SK-N-SH (cell line): Measurements from ENCODE around the gene FGGY. TPM values are rescaled to one million over a fixed set of nuclear protein-coding genes. Genes with fewer than 3 reads are reported as not detected.
"Not testable (repeated sequence)": the region's sequence is repeated elsewhere in the genome, so short reads cannot be mapped to it uniquely, and the experiment has no call there.

Experiments
- CTCF ChIA-PET: fragments of 300-600, 350-600 bp; formaldehyde crosslinking; extraction: SDS; loops from one replicate; lab custom pipeline; 2021; lab: Yijun Ruan, JAX
- POLR2A ChIA-PET: fragments of 350-600 bp; sonication (Branson Sonifier 250); formaldehyde crosslinking; extraction: SDS; loops from one replicate; lab custom pipeline; 2020; ENCODE audit warnings: antibody characterized with exemption, inconsistent platforms; lab: Yijun Ruan, JAX
- DNase-seq: peaks from one replicate; pipeline ENCODE4 v3.0.0; 2012
- H2AFZ ChIP-seq: fragments of 200-600 bp; sonication (generic); 2 replicates; pipeline ENCODE4 v1.8.1; 2016; ENCODE audit warnings: antibody characterized with exemption, mild to moderate bottlenecking, low read depth
- H3F3A ChIP-seq: fragments of 200-600 bp; sonication (generic); replicated peaks from 2 replicates; pipeline ENCODE3; 2016; ENCODE audit warnings: antibody characterized with exemption, mild to moderate bottlenecking; ENCODE audit not compliant: insufficient read depth
- H3K27ac ChIP-seq, 2 experiments: fragments of 200-500 bp in 1 of 2; fragments of 200-600 bp in 1 of 2; sonication (Bioruptor generic) in 1 of 2; sonication (generic), shearing (Covaris generic) in 1 of 2; 2 replicates each; pipeline versions ENCODE4 v1.5.1 to v1.6.1; 2014 to 2016; ENCODE audit warnings: low read depth in 2 of 2, inconsistent platforms in 1 of 2, low read length in 1 of 2, mild to moderate bottlenecking in 1 of 2, mixed read lengths in 1 of 2
- H3K27me3 ChIP-seq: fragments of 200-600 bp; sonication (generic), shearing (Covaris generic); 2 replicates; pipeline ENCODE4 v1.6.1; 2016; ENCODE audit warnings: mixed run types; ENCODE audit not compliant: insufficient read depth
- H3K36me3 ChIP-seq, 2 experiments: fragments of 200-500 bp in 1 of 2; fragments of 200-600 bp in 1 of 2; sonication (Bioruptor generic) in 1 of 2; sonication (generic) in 1 of 2; replicated peaks in 1 of 2; 2 replicates each; pipeline versions ENCODE3 to v1.5.1; 2014 to 2016; ENCODE audit warnings: low read length in 1 of 2, mild to moderate bottlenecking in 1 of 2; ENCODE audit not compliant: insufficient read depth in 2 of 2, control insufficient read depth in 1 of 2
- H3K4me1 ChIP-seq, 2 experiments: fragments of 200-500 bp in 1 of 2; fragments of 200-600 bp in 1 of 2; sonication (Bioruptor generic) in 1 of 2; sonication (generic), shearing (Covaris generic) in 1 of 2; 2 replicates each; pipeline versions ENCODE4 v1.5.1 to v1.6.1; 2014 to 2016; ENCODE audit warnings: low read depth in 1 of 2, low read length in 1 of 2, mixed run types in 1 of 2; ENCODE audit not compliant: insufficient read depth in 2 of 2, control insufficient read depth in 1 of 2
- H3K4me2 ChIP-seq: fragments of 200-600 bp; sonication (generic), shearing (Covaris generic); 2 replicates; pipeline ENCODE4 v1.6.1; 2017; ENCODE audit warnings: mixed run types
- H3K4me3 ChIP-seq, 2 experiments: fragments of 200-500 bp in 1 of 2; fragments of 200-600 bp in 1 of 2; sonication (Bioruptor generic) in 1 of 2; sonication (generic), shearing (Covaris generic) in 1 of 2; 2 replicates each; pipeline versions ENCODE4 v1.5.1 to v1.8.1; 2014 to 2016; ENCODE audit warnings: low read depth in 2 of 2, inconsistent platforms in 1 of 2, low read length in 1 of 2, mild to moderate bottlenecking in 1 of 2, mixed read lengths in 1 of 2, moderate library complexity in 1 of 2
- H3K79me2 ChIP-seq: fragments of 200-600 bp; sonication (generic); 2 replicates; pipeline ENCODE4 v1.8.1; 2017; ENCODE audit warnings: mild to moderate bottlenecking; ENCODE audit not compliant: insufficient read depth
- H3K9ac ChIP-seq: fragments of 200-600 bp; sonication (generic); 2 replicates; pipeline ENCODE4 v1.6.1; 2017; ENCODE audit warnings: mixed run types
- H3K9me2 ChIP-seq: fragments of 200-600 bp; sonication (generic); 2 replicates; pipeline ENCODE4 v1.6.1; 2017; ENCODE audit warnings: mixed run types
- H3K9me3 ChIP-seq: fragments of 200-600 bp; sonication (generic); 2 replicates; pipeline ENCODE4 v1.6.1; 2017; ENCODE audit warnings: mixed run types, mild to moderate bottlenecking, moderate library complexity
- H4K20me1 ChIP-seq: fragments of 200-600 bp; sonication (generic); 2 replicates; pipeline ENCODE4 v1.6.1; 2017; ENCODE audit warnings: mild to moderate bottlenecking, mixed run types; ENCODE audit not compliant: insufficient read depth
- ELF1 ChIP-seq: IDR thresholded peaks from 2 replicates; pipeline ENCODE4 v1.4.0; 2012
- EP300 ChIP-seq, 2 experiments: IDR thresholded peaks; 2 replicates each; pipeline versions ENCODE4 v1.4.0 to v1.6.1; 2012; ENCODE audit warnings: borderline replicate concordance in 1 of 2, low read depth in 1 of 2, low read length in 1 of 2
- FOXJ3 ChIP-seq: sonication (generic); formaldehyde crosslinking; IDR thresholded peaks from 2 replicates; pipeline ENCODE4 v1.5.1; 2020; ENCODE audit warnings: mild to moderate bottlenecking, missing genetic modification reagents
- GATA2 ChIP-seq: sonication (generic); formaldehyde crosslinking; IDR thresholded peaks from 2 replicates; pipeline ENCODE4 v1.5.0; 2020; ENCODE audit warnings: mild to moderate bottlenecking, missing genetic modification reagents
- NRF1 ChIP-seq: IDR thresholded peaks from 2 replicates; pipeline ENCODE4 v1.6.1; 2012; ENCODE audit warnings: low read depth, mild to moderate bottlenecking, low read length
- POLR2AphosphoS5 ChIP-seq: IDR thresholded peaks from 2 replicates; pipeline ENCODE4 v1.6.1; 2012; ENCODE audit warnings: low read depth, low read length
- RAD21 ChIP-seq: IDR thresholded peaks from 2 replicates; pipeline ENCODE4 v1.6.1; 2012; ENCODE audit warnings: mild to moderate bottlenecking, low read length
- RCOR1 ChIP-seq: fragments of 150-350 bp; IDR thresholded peaks from 2 replicates; pipeline ENCODE4 v1.6.1; 2017; ENCODE audit warnings: antibody characterized with exemption, low read length
- RFX5 ChIP-seq: IDR thresholded peaks from 2 replicates; pipeline ENCODE4 v1.6.1; 2012; ENCODE audit warnings: mild to moderate bottlenecking, improper control_type of control experiment, low read length
- SMC3 ChIP-seq: IDR thresholded peaks from 2 replicates; pipeline ENCODE4 v1.6.1; 2012; ENCODE audit warnings: low read depth, low read length, improper control_type of control experiment
- TAF1 ChIP-seq: IDR thresholded peaks from 2 replicates; pipeline ENCODE4 v1.6.1; 2012; ENCODE audit warnings: low read depth, mild to moderate bottlenecking, low read length, moderate library complexity, borderline replicate concordance
- TCF12 ChIP-seq: IDR thresholded peaks from 2 replicates; pipeline ENCODE4 v1.4.0; 2012
- TEAD4 ChIP-seq: IDR thresholded peaks from 2 replicates; pipeline ENCODE4 v1.4.0; 2012; ENCODE audit warnings: mild to moderate bottlenecking, borderline replicate concordance; ENCODE audit not compliant: insufficient read depth
- WGBS: methylation state at CpG from one replicate; pipeline ENCODE4 v1.1.6; 2017; ENCODE audit warnings: low lambda C conversion rate; 5-methylcytosine and 5-hydroxymethylcytosine counted together
- polyA plus RNA-seq, 3 experiments: library from polyadenylated mRNA; depleted of rRNA; stranded (reverse); fragments of >200 nt; gene quantifications; 2 replicates each; pipeline ENCODE4 v1.2.3, GENCODE V29; 2012
- TF ChIP-seq, protein P1 (sequence below): fragments of 200-600 bp; sonication (generic); IDR thresholded peaks from 2 replicates; pipeline ENCODE4 v1.6.1; 2017; ENCODE audit warnings: antibody characterized with exemption, mild to moderate bottlenecking, moderate library complexity
- TF ChIP-seq, protein P2 (sequence below): IDR thresholded peaks from 2 replicates; pipeline ENCODE4; 2012
- TF ChIP-seq, protein P3 (sequence below): fragments of 150-350 bp; IDR thresholded peaks from 2 replicates; pipeline ENCODE4 v1.6.1; 2016; ENCODE audit warnings: mild to moderate bottlenecking, low read depth, low read length

FGGY gene
- polyA plus RNA-seq, 1 of the 3 experiments (the other 2 are of a cell fraction) = 10.3 TPM

DNA sequence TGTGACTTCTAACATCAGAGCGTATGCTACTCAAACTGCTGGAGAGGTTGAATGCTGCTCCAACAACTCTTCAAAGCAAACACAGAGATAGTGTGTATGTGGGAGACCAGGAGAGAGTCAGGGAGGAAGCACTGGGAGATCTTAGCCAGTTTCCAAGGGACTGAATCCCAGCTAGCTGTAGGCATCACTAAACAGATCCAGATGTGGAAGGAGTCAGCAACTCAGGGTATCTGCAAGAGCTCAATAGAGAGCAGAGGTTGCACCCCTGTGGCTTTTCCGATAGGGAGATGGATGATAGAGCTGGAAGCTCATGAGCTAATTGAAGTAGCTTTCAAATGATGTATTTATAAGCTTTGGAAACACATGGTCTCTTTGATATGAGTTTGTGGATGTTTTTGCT is 349.0 kb downstream of the FGGY start:
- H3F3A ChIP-seq = no peaks in the 10 kb centered on the region
- H4K20me1 ChIP-seq = no peaks in the 10 kb centered on the region
- WGBS = 46% methylated on average over 2 of the region's 2 CpGs
- TF ChIP-seq, protein P1, sequence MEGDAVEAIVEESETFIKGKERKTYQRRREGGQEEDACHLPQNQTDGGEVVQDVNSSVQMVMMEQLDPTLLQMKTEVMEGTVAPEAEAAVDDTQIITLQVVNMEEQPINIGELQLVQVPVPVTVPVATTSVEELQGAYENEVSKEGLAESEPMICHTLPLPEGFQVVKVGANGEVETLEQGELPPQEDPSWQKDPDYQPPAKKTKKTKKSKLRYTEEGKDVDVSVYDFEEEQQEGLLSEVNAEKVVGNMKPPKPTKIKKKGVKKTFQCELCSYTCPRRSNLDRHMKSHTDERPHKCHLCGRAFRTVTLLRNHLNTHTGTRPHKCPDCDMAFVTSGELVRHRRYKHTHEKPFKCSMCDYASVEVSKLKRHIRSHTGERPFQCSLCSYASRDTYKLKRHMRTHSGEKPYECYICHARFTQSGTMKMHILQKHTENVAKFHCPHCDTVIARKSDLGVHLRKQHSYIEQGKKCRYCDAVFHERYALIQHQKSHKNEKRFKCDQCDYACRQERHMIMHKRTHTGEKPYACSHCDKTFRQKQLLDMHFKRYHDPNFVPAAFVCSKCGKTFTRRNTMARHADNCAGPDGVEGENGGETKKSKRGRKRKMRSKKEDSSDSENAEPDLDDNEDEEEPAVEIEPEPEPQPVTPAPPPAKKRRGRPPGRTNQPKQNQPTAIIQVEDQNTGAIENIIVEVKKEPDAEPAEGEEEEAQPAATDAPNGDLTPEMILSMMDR = no peak
- 0 out of 2 replicates have a peak, but pooled peaks have one; percentile 31 for TF ChIP-seq SMC3
- no peak for TF ChIP-seq FOXJ3 (CRISPR knock-in tag)
- TF ChIP-seq TCF12 = peak; percentile 90
- peak; percentile 75 for TF ChIP-seq RCOR1
- peak; percentile 61 for TF ChIP-seq RAD21
- TF ChIP-seq, protein P2, sequence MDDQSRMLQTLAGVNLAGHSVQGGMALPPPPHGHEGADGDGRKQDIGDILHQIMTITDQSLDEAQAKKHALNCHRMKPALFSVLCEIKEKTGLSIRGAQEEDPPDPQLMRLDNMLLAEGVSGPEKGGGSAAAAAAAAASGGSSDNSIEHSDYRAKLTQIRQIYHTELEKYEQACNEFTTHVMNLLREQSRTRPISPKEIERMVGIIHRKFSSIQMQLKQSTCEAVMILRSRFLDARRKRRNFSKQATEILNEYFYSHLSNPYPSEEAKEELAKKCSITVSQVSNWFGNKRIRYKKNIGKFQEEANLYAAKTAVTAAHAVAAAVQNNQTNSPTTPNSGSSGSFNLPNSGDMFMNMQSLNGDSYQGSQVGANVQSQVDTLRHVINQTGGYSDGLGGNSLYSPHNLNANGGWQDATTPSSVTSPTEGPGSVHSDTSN = peak; percentile 32; the same call in 1 of the 2 replicates
- TF ChIP-seq POLR2AphosphoS5 = 0 out of 2 replicates have a peak, but pooled peaks have one; percentile 30
- TF ChIP-seq RFX5 = no peak
- TF ChIP-seq, protein P3, sequence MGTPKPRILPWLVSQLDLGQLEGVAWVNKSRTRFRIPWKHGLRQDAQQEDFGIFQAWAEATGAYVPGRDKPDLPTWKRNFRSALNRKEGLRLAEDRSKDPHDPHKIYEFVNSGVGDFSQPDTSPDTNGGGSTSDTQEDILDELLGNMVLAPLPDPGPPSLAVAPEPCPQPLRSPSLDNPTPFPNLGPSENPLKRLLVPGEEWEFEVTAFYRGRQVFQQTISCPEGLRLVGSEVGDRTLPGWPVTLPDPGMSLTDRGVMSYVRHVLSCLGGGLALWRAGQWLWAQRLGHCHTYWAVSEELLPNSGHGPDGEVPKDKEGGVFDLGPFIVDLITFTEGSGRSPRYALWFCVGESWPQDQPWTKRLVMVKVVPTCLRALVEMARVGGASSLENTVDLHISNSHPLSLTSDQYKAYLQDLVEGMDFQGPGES = no peak
- no peak for TF ChIP-seq TAF1
- no peak for TF ChIP-seq ELF1
- peak; percentile 58 for TF ChIP-seq GATA2 (CRISPR knock-in tag)
- TF ChIP-seq TEAD4 = no peak
- TF ChIP-seq EP300 (IDR thresholded peaks at IDR 0.05; ENCODE audit: borderline replicate concordance in 1 of 2, low read depth in 1 of 2, low read length in 1 of 2) = peak in 1 of 2 experiments; percentile 80; a peak in 2 of 4 replicates
- TF ChIP-seq NRF1 = no peak
- TF ChIP-seq, all 33 proteins: peak for 8
- Histone ChIP-seq H3K9me2 (no peaks in the 10 kb centered on the region), H3K9me3 (no peaks in the 10 kb centered on the region), H3K27ac (peak overlapping the region; percentile 51 to 75; a peak in 2 of 4 replicates), H3K4me1 (peaks cover 0 to 10% of the 10 kb centered on the region in 2 experiments; a peak in 2 of 4 replicates), H3K4me2 (no peak overlapping the region; the same call in 1 of the 2 replicates), H3K4me3 (no peak overlapping the region), H3K9ac (no peak overlapping the region), H3K36me3 (no peaks in the 10 kb centered on the region), H3K27me3 (no peaks in the 10 kb centered on the region), H2AFZ (no peak overlapping the region), H3K79me2 (no peaks in the 10 kb centered on the region)
- peak; percentile 81 for DNase-seq
- POLR2A ChIA-PET = no interaction called here
- CTCF ChIA-PET = interaction anchor here (1.1 to 1.7 kb wide), 4 partner anchors 10 to 199 kb away, joined by 3 to 5 read pairs (median 4); no protein-coding TSS in a partner anchor

DNA sequence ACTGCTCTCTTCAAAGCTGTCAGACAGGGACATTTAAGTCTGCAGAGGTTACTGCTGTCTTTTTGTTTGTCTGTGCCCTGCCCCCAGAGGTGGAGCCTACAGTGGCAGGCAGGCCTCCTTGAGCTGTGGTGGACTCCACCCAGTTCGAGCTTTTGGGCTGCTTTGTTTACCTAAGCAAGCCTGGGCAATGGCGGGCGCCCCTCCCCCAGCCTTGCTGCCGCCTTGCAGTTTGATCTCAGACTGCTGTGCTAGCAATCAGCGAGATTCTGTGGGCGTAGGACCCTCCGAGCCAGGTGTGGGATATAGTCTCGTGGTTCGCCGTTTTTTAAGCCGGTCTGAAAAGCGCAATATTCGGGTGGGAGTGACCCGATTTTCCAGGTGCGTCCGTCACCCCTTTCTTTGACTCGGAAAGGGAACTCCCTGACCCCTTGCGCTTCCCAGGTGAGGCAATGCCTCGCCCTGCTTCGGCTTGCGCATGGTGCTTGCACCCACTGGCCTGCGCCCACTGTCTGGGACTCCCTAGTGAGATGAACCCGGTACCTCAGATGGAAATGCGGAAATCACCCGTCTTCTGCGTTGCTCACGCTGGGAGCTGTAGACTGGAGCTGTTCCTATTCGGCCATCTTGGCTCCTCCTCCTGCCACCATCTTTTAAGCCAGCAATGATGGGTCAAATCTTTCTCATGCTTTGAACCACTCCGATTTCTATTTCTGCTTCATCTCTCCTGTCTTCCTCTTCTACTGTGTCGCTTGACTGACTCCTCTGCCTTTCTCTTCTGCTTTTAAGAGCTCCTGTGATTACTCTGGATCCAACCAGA is 356.5 kb downstream of the FGGY start:
- POLR2A ChIA-PET, DNase-seq, H3K27me3 ChIP-seq, H3K36me3 ChIP-seq, H4K20me1 ChIP-seq, H3K9me2 ChIP-seq, H3K79me2 ChIP-seq, H3K9me3 ChIP-seq, H2AFZ ChIP-seq, H3K27ac ChIP-seq, H3K4me3 ChIP-seq, H3K9ac ChIP-seq, H3K4me2 ChIP-seq, H3K4me1 ChIP-seq, H3F3A ChIP-seq: not testable (repeated sequence)
- CTCF ChIA-PET = interaction anchor here (1.7 kb wide), 1 partner anchor 46 kb away, joined by 3 read pairs; no protein-coding TSS in a partner anchor
- WGBS = 91% methylated on average over 21 of the region's 30 CpGs
